Vagina (tissue), 2 donors: ENCODE measurements around the gene BTN2A1. TPM values are rescaled to one million over a fixed set of nuclear protein-coding genes. Genes with fewer than 3 reads are reported as not detected.

ENCODE experiments used
- DNase-seq, 2 donors: peaks; one replicate each; pipeline ENCODE4 v3.0.0-alpha.2; 2017; ENCODE audit errors: extremely low spot score in 2 of 2
- H3K27ac ChIP-seq: fragments of 200-600 bp; sonication (generic); one replicate; pipeline ENCODE4 v1.5.1; 2019
- H3K27me3 ChIP-seq: fragments of 200-600 bp; sonication (generic); one replicate; pipeline ENCODE4 v1.5.1; 2019
- H3K36me3 ChIP-seq, 2 donors: fragments of 200-600 bp; sonication (generic); one replicate each; pipeline ENCODE4 v1.5.1; 2017 to 2019
- H3K4me1 ChIP-seq: fragments of 200-600 bp; sonication (generic); one replicate; pipeline ENCODE4 v1.5.1; 2019
- H3K4me3 ChIP-seq, 2 donors: fragments of 200-600 bp; sonication (generic); 1 replicate in 1 of 2; 2 replicates in 1 of 2; pipeline ENCODE4 v1.5.1; 2016 to 2019
- H3K9me3 ChIP-seq: fragments of 200-600 bp; sonication (generic); one replicate; pipeline ENCODE4 v1.5.1; 2019
- POLR2A ChIP-seq, 2 donors: fragments of 450-650 bp; IDR thresholded peaks; one replicate each; pipeline ENCODE4 v1.6.1; 2017; ENCODE audit warnings: antibody characterized with exemption in 2 of 2, mild to moderate bottlenecking in 2 of 2, moderate library complexity in 2 of 2
- POLR2AphosphoS5 ChIP-seq, 2 donors: sonication (generic); formaldehyde crosslinking; IDR thresholded peaks; one replicate each; pipeline ENCODE4 v1.9.0; 2017; ENCODE audit warnings: antibody characterized with exemption in 2 of 2, mild to moderate bottlenecking in 2 of 2, low read depth in 1 of 2; ENCODE audit not compliant: insufficient read depth in 1 of 2
- intact Hi-C: fragments of 100-400 bp; cut with DNase I; formaldehyde crosslinking; loops from one replicate; pipeline ENCODE4 v1.15.1; 2023
- total RNA-seq: library from RNA; depleted of rRNA; stranded (reverse); fragments of >200 nt; gene quantifications from one replicate; pipeline ENCODE4 v1.2.3, GENCODE V29; 2016
- TF ChIP-seq, protein P1 (sequence below), 3 experiments: fragments of 450-650 bp in 2 of 3; fragments of 200-600 bp in 1 of 3; sonication (generic) in 1 of 3; IDR thresholded peaks; one replicate each; pipeline ENCODE4 v1.5.1; 2017 to 2019; ENCODE audit warnings: antibody characterized with exemption in 3 of 3, mild to moderate bottlenecking in 2 of 3, moderate library complexity in 2 of 3

The BTN2A1 gene
- total RNA-seq, 1 donor from 2014 or later = 18.4 TPM

DNA sequence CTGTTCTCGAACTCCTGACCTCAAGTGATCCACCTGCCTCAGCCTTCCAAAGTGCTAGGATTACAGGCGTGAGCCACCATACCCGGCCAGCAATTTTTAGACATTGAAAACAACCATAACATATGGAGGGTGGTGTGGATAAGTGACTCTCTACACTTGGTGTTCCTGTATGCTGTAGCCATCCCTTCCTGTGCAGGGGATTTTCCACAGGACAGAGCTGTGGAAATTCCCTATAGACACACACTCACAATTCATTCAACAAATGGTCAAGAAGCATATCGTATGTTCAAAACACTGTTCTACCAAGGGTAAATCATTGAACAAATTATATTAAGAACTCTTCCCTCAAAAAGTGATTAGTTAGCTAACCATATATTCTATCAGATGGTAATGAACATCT, 6.3 kb downstream of the BTN2A1 start:
- Histone ChIP-seq H3K27me3 (no peaks in the 10 kb centered on the region), H3K4me3 (no peak overlapping the region), H3K27ac (no peak overlapping the region), H3K4me1 (peaks cover 34% of the 10 kb centered on the region), H3K36me3 (peaks cover 0 to 93% of the 10 kb centered on the region in 2 donors), H3K9me3 (no peaks in the 10 kb centered on the region)
- intact Hi-C loops = loop anchor here (5.0 kb wide), 1 partner anchor 1382 kb away; no protein-coding TSS in a partner anchor
- no peak for DNase-seq
- TF ChIP-seq POLR2A (IDR thresholded peaks at IDR 0.05) (no peak), POLR2AphosphoS5 (IDR thresholded peaks at IDR 0.05; ENCODE audit: insufficient read depth in 1 of 2, low read depth in 1 of 2) (no peak)
- TF ChIP-seq, protein P1, sequence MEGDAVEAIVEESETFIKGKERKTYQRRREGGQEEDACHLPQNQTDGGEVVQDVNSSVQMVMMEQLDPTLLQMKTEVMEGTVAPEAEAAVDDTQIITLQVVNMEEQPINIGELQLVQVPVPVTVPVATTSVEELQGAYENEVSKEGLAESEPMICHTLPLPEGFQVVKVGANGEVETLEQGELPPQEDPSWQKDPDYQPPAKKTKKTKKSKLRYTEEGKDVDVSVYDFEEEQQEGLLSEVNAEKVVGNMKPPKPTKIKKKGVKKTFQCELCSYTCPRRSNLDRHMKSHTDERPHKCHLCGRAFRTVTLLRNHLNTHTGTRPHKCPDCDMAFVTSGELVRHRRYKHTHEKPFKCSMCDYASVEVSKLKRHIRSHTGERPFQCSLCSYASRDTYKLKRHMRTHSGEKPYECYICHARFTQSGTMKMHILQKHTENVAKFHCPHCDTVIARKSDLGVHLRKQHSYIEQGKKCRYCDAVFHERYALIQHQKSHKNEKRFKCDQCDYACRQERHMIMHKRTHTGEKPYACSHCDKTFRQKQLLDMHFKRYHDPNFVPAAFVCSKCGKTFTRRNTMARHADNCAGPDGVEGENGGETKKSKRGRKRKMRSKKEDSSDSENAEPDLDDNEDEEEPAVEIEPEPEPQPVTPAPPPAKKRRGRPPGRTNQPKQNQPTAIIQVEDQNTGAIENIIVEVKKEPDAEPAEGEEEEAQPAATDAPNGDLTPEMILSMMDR (IDR thresholded peaks at IDR 0.05) = no peak

DNA sequence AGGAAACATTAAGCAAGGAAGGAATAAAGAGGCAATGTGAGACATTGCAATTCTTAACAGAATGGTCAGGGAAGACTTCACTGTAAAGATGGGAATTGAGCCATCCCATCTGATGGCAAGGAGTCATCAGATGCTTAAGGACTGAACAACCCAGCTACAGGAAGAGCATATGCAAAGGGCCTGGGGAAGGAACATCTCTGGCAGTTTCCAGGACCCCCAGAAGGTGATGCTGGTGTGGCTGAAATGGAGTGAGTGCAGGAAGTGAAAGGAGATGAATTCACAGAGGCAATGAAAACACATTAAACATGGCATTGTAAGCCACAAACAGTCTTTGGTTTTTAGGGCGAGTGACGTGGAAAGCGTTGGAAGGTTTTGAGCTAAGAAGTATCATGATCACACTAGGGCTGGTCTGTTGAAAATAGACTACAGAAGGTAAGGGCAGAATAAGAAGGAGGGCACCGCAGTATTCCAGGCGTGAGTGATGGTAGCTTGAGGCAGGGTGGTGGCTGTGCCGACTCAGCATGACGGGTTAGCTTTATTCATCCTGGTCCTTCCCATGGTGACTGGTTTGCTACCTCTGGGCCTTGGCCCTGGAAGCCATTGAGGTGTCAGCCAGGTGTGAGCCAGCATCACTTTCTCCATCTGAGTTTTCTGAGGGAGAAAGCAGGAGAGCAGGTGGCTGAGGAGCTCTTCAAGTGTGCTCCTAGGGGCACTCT, 6.8 kb downstream of the BTN2A1 start:
- intact Hi-C loops = loop anchor here (5.0 kb wide), 1 partner anchor 1382 kb away; no protein-coding TSS in a partner anchor
- TF ChIP-seq, protein P1 (IDR thresholded peaks at IDR 0.05) = no peak
- no peak for TF ChIP-seq POLR2A (IDR thresholded peaks at IDR 0.05)
- TF ChIP-seq POLR2AphosphoS5 (IDR thresholded peaks at IDR 0.05; ENCODE audit: insufficient read depth in 1 of 2, low read depth in 1 of 2) = no peak
- H3K27ac ChIP-seq = no peak overlapping the region
- no peaks in the 10 kb centered on the region for H3K9me3 ChIP-seq
- no peaks in the 10 kb centered on the region for H3K27me3 ChIP-seq
- peaks cover 0 to 94% of the 10 kb centered on the region in 2 donors for H3K36me3 ChIP-seq
- DNase-seq = no peak
- peaks cover 28% of the 10 kb centered on the region for H3K4me1 ChIP-seq
- H3K4me3 ChIP-seq = no peak overlapping the region

DNA sequence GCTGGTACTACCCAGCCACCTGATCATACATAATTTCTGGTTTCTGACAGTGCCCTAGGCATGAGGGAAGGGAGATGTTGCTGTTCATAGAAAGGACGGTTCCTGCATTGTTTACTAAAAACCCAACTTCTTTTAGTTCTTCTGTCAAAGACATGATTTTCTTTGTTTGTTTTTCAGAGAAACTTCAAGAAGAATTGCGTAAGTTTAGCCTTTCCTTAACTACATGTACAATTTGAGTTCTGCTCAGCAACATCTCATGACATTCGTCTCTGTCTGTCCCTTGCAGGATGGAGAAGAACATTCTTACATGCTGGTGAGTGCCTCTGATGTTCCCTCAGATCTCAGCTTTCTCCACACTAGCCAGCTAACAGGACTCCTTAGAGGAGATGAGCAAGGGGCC, 8.0 kb downstream of the BTN2A1 start:
- intact Hi-C loops = no loop called here
- no peak overlapping the region for H3K27ac ChIP-seq
- DNase-seq = no peak
- peaks cover 0 to 82% of the 10 kb centered on the region in 2 donors for H3K36me3 ChIP-seq
- no peak overlapping the region for H3K4me3 ChIP-seq
- H3K4me1 ChIP-seq = peaks cover 16% of the 10 kb centered on the region
- no peak for TF ChIP-seq POLR2AphosphoS5 (IDR thresholded peaks at IDR 0.05; ENCODE audit: insufficient read depth in 1 of 2, low read depth in 1 of 2)
- TF ChIP-seq, protein P1 (IDR thresholded peaks at IDR 0.05) = no peak
- TF ChIP-seq POLR2A (IDR thresholded peaks at IDR 0.05) = no peak
- no peaks in the 10 kb centered on the region for H3K27me3 ChIP-seq
- H3K9me3 ChIP-seq = no peaks in the 10 kb centered on the region

DNA sequence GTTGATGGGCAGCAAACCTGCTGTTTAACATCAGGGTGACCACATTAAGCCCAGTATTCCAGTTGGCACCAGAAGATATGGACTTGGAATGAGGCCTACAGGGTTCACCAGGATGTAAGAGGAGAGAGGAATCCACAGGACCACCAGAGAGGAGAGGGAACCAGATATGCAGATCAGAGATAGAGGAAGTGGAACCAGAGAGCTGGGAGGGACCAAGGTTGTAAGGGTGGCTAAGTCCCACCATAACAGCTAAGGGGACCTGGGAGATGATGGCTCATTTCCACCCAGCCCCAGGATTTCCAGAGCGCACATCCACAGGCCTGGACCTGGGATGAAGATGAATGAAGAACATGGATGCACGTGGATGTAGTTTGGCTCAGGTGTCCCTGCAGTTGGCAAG, 11.1 kb downstream of the BTN2A1 start:
- H3K9me3 ChIP-seq = no peaks in the 10 kb centered on the region
- no peak overlapping the region for H3K4me3 ChIP-seq
- intact Hi-C loops = no loop called here
- DNase-seq = no peak
- H3K36me3 ChIP-seq = peaks cover 0 to 54% of the 10 kb centered on the region in 2 donors
- H3K27ac ChIP-seq = no peak overlapping the region
- no peak for TF ChIP-seq POLR2A (IDR thresholded peaks at IDR 0.05)
- TF ChIP-seq POLR2AphosphoS5 (IDR thresholded peaks at IDR 0.05; ENCODE audit: insufficient read depth in 1 of 2, low read depth in 1 of 2) = no peak
- TF ChIP-seq, protein P1 (IDR thresholded peaks at IDR 0.05) = no peak
- H3K27me3 ChIP-seq = no peaks in the 10 kb centered on the region
- H3K4me1 ChIP-seq = no peaks in the 10 kb centered on the region

DNA sequence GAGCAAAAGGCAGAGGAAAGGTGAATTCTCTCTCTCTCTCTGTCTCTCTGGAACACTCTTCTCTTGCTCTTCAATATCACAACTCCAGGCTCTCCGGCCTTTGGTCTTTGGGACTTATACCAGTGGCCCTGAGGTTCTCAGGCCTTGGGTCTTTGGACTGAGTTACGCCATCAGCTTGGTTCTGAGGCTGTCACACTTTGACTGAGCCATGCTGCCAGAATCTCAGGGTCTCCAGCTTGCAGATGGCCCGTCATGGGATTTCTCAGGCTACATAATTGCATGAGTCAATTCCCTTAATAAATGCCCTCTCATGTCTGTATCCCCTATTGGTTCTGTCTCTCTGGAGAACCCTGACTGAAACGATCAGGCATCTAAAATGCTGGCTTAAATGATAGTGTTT, 12.9 kb downstream of the BTN2A1 start:
- peaks cover 0 to 36% of the 10 kb centered on the region in 2 donors for H3K36me3 ChIP-seq
- no peak overlapping the region for H3K4me3 ChIP-seq
- DNase-seq = no peak
- no peaks in the 10 kb centered on the region for H3K27me3 ChIP-seq
- TF ChIP-seq POLR2AphosphoS5 (IDR thresholded peaks at IDR 0.05; ENCODE audit: insufficient read depth in 1 of 2, low read depth in 1 of 2) (no peak), POLR2A (IDR thresholded peaks at IDR 0.05) (no peak)
- TF ChIP-seq, protein P1 (IDR thresholded peaks at IDR 0.05) = no peak
- H3K4me1 ChIP-seq = peaks cover 14% of the 10 kb centered on the region
- no peak overlapping the region for H3K27ac ChIP-seq
- intact Hi-C loops = no loop called here
- H3K9me3 ChIP-seq = no peaks in the 10 kb centered on the region
